Stimulated activated CD8-positive, alpha-beta memory T cell treated with anti-CD3 and anti-CD28 coated beads, Interleukin-2, amount 100 ng/mL, for 48 hours (primary cell): ENCODE measurements around the gene NCF2.

Experiments used
- DNase-seq, 2 donors: peaks; one replicate each; pipeline ENCODE4 v3.0.0-alpha.2; 2020; ENCODE audit warnings: low read depth in 2 of 2

NCF2 gene

GRCh38 chr1:183551924-183552323, 38.3 kb downstream of the NCF2 start:
- no peak for DNase-seq

GRCh38 chr1:183550915-183551314, 39.3 kb downstream of the NCF2 start:
- no peak for DNase-seq

- no peak for DNase-seq
These were observed 42.1 kb downstream of the NCF2 start for GRCh38 chr1:183548116-183548515.

GRCh38 chr1:183546427-183546826, 43.8 kb downstream of the NCF2 start:
- DNase-seq, result no peak

- DNase-seq, result no peak
These were observed 45.5 kb downstream of the NCF2 start for GRCh38 chr1:183544598-183545297.

GRCh38 chr1:183543619-183544204, 46.5 kb downstream of the NCF2 start:
- DNase-seq, result no peak

GRCh38 chr1:183537405-183537804, 52.9 kb downstream of the NCF2 start:
- DNase-seq, result no peak

- DNase-seq, result no peak
These were observed 56.6 kb downstream of the NCF2 start for GRCh38 chr1:183533617-183534174.

GRCh38 chr1:183528577-183528976, 61.7 kb downstream of the NCF2 start:
- no peak for DNase-seq

GRCh38 chr1:183522104-183522503, 68.2 kb downstream of the NCF2 start:
- DNase-seq, result no peak

GRCh38 chr1:183520379-183520778, 69.9 kb downstream of the NCF2 start:
- no peak for DNase-seq

- no peak for DNase-seq
These were observed 72.9 kb downstream of the NCF2 start for GRCh38 chr1:183517401-183517800.

GRCh38 chr1:183516725-183517124, 73.5 kb downstream of the NCF2 start:
- DNase-seq, result no peak

- no peak for DNase-seq
These were observed 75.1 kb downstream of the NCF2 start for GRCh38 chr1:183515002-183515689.

GRCh38 chr1:183514235-183514634, 76.0 kb downstream of the NCF2 start:
- no peak for DNase-seq

- DNase-seq, result no peak
These were observed 77.8 kb downstream of the NCF2 start for GRCh38 chr1:183512450-183512849.

- no peak for DNase-seq
These were observed 81.6 kb downstream of the NCF2 start for GRCh38 chr1:183508694-183509093.

- DNase-seq, result no peak
These were observed 83.7 kb downstream of the NCF2 start for GRCh38 chr1:183506561-183506960.
